Measurements from ENCODE around the gene TBPL1. TPM values are rescaled to one million over a fixed set of nuclear protein-coding genes. Genes with fewer than 3 reads are reported as not detected.

The TBPL1 gene
- total and polyA plus RNA-seq, 10 of the 15 experiments (the other 5 are each of a cell fraction or from before 2014, with no cell fraction given): 34.6 to 71.2 (median 43.0) TPM

DNA sequence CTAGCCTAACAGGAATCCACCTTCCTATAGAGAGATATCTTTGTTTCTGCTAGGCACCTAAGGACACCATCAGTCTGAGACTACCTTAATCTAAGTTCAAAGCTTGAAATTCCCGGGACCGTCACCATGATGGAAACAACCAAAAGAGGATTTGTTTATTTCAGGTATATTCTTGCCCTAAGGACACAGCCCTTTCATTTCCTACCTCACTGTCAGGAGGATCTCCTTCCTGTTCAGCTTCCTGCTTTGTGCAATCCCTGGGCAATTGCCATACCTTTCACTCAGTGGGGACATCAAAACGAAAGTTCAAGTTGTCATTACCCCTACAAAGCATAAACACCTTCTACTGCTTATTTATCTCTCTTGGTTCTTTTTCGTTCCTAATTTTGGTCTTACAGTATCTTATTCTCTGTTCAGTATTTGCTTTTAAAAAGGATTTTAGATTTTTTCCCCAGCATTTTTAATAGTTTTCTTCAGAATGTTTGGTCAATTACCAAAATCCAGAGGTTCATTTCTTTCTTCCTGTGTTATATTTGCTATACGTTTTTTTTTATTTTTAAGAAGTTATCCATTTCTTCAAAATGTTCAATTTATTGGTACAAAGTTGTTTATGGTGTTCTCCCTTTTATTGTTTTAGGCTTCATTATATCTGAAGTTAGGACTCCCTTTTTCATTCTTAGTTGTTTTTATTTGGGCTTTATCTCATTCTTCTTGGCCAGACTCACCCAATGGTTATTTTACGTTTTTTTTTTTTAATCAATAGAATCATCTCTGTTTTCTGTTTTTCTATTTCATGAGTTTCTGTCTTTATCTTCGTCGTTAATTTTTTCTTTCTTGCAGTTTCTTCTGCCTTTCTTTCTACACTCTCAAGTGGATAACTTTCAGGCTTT, 13.0 kb upstream of the TBPL1 start:
- Histone ChIP-seq H2AFZ (ENCODE audit: control insufficient read depth, low read depth, low read length) (no peak overlapping the region), H3K4me2 (ENCODE audit: control insufficient read depth, insufficient read depth) (no peak overlapping the region), H3K9ac (ENCODE audit: control insufficient read depth, insufficient read depth, low read length) (no peak overlapping the region), H4K20me1 (ENCODE audit: control insufficient read depth, insufficient read depth) (no peaks in the 10 kb centered on the region), H3K4me1 (ENCODE audit: control insufficient read depth, insufficient read depth, low read length) (no peaks in the 10 kb centered on the region), H3K4me3 (no peak overlapping the region), H3K27me3 (replicated peaks in 1 of 2; ENCODE audit: control insufficient read depth in 2 of 2, insufficient read depth in 2 of 2, low read length in 1 of 2) (no peaks in the 10 kb centered on the region), H3K27ac (ENCODE audit: control insufficient read depth, insufficient read depth) (no peak overlapping the region), H3K36me3 (ENCODE audit: control insufficient read depth in 2 of 2, insufficient read depth in 2 of 2, low read length in 1 of 2) (no peaks in the 10 kb centered on the region), H3K9me3 (replicated peaks; ENCODE audit: control insufficient read depth, insufficient read depth, low read length) (no peaks in the 10 kb centered on the region), H3K79me2 (ENCODE audit: control insufficient read depth, insufficient read depth, low read length) (no peaks in the 10 kb centered on the region)
- intact Hi-C loops (cut with micrococcal nuclease; ENCODE audit: unreplicated experiment): no loop called here
- BruUV-seq (replicated peaks): no TSS peak
- ChIA-PET CTCF (interaction anchor here (2.0 to 2.2 kb wide), 2 partner anchors 16 to 157 kb away, joined by 7 to 8 read pairs; no protein-coding TSS in a partner anchor), RAD21 (ENCODE audit: unreplicated experiment) (no interaction called here), SMC1A (ENCODE audit: uncharacterized antibody, unreplicated experiment) (interaction anchor here (0.8 to 1.6 kb wide), 2 partner anchors 10 to 16 kb away, joined by 3 to 7 read pairs; no protein-coding TSS in a partner anchor), POLR2A (no interaction called here)
- 65% methylated on average over 8 of the region's 8 CpGs for WGBS (ENCODE audit: insufficient coverage, insufficient replicate concordance, low lambda C conversion rate, missing lambda C conversion rate)
- in situ Hi-C loops (cut with MboI): no loop called here
- DNase-seq (ENCODE audit: low read depth, low spot score) (no peak), FAIRE-seq (peak; percentile 57), ATAC-seq (no peak)
- no peak for TF ChIP-seq TAF1 (IDR thresholded peaks at IDR 0.05; ENCODE audit: borderline replicate concordance, low read depth, low read length)
- no peak for TF ChIP-seq TBL1XR1 (IDR thresholded peaks at IDR 0.05; ENCODE audit: low read depth, low read length)
- no peak for TF ChIP-seq RELA (IDR thresholded peaks at IDR 0.05; ENCODE audit: borderline replicate concordance, partially characterized antibody)
- no peak for TF ChIP-seq ETV6 (conservative IDR thresholded peaks at IDR 0.05 in 1 of 2, IDR thresholded peaks at IDR 0.05 in 1 of 2; ENCODE audit: borderline replicate concordance in 1 of 2, low read depth in 1 of 2)
- TF ChIP-seq SREBF1 (IDR thresholded peaks at IDR 0.05; ENCODE audit: low read length): no peak
- TF ChIP-seq, protein P1, sequence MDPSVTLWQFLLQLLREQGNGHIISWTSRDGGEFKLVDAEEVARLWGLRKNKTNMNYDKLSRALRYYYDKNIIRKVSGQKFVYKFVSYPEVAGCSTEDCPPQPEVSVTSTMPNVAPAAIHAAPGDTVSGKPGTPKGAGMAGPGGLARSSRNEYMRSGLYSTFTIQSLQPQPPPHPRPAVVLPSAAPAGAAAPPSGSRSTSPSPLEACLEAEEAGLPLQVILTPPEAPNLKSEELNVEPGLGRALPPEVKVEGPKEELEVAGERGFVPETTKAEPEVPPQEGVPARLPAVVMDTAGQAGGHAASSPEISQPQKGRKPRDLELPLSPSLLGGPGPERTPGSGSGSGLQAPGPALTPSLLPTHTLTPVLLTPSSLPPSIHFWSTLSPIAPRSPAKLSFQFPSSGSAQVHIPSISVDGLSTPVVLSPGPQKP (IDR thresholded peaks at IDR 0.05; ENCODE audit: low read depth, low read length): no peak
- no peak for TF ChIP-seq POLR2AphosphoS5 (IDR thresholded peaks at IDR 0.05; ENCODE audit: low read length)
- TF ChIP-seq, protein P2, sequence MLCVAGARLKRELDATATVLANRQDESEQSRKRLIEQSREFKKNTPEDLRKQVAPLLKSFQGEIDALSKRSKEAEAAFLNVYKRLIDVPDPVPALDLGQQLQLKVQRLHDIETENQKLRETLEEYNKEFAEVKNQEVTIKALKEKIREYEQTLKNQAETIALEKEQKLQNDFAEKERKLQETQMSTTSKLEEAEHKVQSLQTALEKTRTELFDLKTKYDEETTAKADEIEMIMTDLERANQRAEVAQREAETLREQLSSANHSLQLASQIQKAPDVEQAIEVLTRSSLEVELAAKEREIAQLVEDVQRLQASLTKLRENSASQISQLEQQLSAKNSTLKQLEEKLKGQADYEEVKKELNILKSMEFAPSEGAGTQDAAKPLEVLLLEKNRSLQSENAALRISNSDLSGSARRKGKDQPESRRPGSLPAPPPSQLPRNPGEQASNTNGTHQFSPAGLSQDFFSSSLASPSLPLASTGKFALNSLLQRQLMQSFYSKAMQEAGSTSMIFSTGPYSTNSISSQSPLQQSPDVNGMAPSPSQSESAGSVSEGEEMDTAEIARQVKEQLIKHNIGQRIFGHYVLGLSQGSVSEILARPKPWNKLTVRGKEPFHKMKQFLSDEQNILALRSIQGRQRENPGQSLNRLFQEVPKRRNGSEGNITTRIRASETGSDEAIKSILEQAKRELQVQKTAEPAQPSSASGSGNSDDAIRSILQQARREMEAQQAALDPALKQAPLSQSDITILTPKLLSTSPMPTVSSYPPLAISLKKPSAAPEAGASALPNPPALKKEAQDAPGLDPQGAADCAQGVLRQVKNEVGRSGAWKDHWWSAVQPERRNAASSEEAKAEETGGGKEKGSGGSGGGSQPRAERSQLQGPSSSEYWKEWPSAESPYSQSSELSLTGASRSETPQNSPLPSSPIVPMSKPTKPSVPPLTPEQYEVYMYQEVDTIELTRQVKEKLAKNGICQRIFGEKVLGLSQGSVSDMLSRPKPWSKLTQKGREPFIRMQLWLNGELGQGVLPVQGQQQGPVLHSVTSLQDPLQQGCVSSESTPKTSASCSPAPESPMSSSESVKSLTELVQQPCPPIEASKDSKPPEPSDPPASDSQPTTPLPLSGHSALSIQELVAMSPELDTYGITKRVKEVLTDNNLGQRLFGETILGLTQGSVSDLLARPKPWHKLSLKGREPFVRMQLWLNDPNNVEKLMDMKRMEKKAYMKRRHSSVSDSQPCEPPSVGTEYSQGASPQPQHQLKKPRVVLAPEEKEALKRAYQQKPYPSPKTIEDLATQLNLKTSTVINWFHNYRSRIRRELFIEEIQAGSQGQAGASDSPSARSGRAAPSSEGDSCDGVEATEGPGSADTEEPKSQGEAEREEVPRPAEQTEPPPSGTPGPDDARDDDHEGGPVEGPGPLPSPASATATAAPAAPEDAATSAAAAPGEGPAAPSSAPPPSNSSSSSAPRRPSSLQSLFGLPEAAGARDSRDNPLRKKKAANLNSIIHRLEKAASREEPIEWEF (IDR thresholded peaks at IDR 0.05; ENCODE audit: insufficient replicate concordance, low read depth, low read length): no peak
- no peak for TF ChIP-seq BRCA1 (IDR thresholded peaks at IDR 0.05; ENCODE audit: low read depth, low read length)
- TF ChIP-seq ZNF24 (IDR thresholded peaks at IDR 0.05): no peak
- TF ChIP-seq, protein P3, sequence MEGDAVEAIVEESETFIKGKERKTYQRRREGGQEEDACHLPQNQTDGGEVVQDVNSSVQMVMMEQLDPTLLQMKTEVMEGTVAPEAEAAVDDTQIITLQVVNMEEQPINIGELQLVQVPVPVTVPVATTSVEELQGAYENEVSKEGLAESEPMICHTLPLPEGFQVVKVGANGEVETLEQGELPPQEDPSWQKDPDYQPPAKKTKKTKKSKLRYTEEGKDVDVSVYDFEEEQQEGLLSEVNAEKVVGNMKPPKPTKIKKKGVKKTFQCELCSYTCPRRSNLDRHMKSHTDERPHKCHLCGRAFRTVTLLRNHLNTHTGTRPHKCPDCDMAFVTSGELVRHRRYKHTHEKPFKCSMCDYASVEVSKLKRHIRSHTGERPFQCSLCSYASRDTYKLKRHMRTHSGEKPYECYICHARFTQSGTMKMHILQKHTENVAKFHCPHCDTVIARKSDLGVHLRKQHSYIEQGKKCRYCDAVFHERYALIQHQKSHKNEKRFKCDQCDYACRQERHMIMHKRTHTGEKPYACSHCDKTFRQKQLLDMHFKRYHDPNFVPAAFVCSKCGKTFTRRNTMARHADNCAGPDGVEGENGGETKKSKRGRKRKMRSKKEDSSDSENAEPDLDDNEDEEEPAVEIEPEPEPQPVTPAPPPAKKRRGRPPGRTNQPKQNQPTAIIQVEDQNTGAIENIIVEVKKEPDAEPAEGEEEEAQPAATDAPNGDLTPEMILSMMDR (IDR thresholded peaks at IDR 0.05 in 2 of 3, conservative IDR thresholded peaks at IDR 0.05 in 1 of 3; ENCODE audit: control insufficient read depth in 2 of 3, extremely low read depth in 1 of 3, insufficient read depth in 1 of 3, low read depth in 3 of 3, low read length in 3 of 3): no peak
- TF ChIP-seq IRF4 (IDR thresholded peaks at IDR 0.05; ENCODE audit: low read depth, low read length): no peak
